Femur (tissue), 1 donor: ENCODE data around the gene TMEM150B.

ENCODE experiments used
- DNase-seq: peaks from one replicate; pipeline ENCODE4 v3.0.0-alpha.2; 2017

The TMEM150B gene

DNA sequence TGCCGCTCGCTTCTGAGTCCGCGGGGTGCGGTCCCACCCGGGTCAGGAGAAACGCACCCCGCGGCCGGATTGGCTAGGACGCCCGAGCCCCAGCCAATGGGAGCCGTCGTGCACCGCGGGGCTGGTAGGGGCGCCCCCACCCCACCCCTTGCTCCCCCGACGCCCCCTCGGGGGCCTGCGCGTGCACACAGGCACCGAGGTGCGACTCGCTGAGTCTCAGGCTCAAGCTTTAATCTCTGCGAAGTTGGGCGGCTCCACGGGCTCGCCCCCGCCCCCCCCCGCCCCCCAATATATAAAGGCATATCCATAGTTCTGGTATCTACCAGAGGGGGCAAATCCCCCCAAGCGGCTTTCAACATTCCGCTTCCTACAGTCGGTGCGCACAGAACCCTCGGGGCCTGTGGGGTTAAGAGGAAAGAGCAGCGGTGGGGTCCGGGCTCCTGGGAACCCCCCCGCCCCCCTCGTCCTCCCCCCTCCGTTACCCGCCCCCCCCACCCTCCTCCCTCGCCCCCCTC, 29.6 kb upstream of the TMEM150B start, which contains the start of gene COX6B2:
COX6B2 (minus strand) TSS at position 22 of the 515 bp plus-strand sequence. CDS start 198 bp downstream, outside the sequence.
- DNase-seq = no peak

DNA sequence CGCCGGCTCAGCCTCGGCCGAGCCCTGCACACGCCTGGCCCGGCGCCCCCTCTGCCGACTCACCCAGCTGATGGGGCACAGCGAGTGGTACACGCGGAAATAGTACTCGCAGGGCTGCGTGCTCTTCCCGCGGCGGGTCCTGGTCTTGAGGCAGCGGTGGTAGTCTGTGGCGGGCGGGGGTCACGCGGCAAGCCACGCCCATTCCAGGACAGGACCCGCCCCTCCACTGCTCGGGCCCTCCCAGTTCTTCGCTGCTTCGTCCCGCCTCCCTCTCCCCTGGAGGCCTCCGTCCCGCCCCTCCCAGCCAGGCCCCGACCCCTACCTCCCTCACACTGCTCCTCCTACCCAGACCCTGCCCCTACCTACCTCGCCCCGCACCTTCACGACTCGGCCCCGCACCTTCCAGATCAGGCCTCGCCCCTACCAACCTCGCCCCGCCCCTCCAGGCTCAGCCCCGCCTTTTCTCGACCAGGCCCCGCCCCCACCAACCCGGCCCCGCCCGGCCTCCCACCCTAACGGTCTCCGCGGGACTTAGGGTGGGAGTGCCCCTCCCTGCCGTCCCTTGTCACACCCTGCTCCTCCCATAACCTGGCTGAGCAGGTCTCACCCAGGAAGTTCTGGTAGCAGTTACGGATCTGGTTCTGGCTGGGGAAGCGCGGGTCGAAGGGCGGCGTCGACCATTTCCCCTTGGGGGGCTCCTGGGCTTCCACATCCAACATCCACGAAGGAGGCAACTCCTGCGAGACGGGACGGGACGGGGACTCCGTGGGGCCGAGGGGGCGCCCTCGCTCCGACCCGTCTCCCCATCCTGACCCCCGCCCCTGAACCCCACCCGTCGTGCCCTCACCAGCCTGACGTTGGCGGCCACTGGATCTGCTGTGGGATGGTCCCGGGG, 28.9 kb upstream of the TMEM150B start:
- DNase-seq = peak; percentile 73

DNA sequence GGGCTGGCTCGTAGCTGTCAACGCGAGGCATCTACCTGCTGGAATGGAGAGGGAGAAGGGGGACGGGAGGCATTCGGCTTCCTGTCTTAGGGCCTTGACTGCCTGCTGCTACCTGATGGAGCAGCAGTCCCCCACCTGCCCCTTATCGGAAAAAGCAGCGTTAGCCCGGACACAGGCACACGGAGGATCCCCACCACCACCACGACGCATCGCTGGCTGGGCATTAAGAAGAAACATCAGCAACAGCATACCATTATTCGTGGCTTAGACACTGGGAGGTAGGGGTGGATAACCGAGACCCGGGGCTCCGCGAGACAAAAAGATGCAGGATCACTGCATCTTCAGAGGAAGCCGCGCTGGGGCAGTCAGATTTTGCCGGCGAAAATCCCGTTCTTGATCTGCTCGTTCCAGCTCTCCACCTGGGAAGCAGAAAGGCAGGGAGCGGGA, 28.2 kb upstream of the TMEM150B start:
- DNase-seq = peak; percentile 14

DNA sequence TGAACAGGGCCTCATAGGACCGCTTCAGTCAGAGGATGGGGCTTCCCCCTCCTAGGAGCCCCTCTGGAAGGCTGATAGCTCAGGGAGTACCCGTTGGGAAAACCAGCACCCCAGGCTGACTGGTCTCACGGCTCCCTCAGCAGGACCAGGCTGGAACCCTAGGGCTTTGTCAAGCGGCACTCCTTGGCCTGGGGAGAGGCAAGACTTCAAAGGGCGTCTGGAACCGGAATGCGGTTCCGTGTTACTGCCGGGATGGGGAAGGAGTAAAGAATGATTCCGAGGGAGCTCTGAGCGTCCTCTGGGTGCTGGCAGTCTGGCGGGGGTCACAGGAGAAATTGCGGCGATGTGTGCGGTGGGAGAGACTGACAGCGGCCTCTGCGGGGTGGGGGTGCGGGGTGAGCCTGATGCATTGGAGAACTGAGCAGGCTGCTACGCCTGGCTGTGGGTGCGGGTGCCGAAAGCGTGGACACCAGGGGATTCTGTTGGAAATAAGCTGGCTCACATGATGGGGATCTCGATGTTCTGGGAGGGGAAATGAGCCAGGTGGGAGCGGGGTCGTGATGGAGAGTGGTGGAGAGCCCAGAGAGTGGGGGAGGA, 27.5 kb upstream of the TMEM150B start:
- DNase-seq = peak; percentile 7

DNA sequence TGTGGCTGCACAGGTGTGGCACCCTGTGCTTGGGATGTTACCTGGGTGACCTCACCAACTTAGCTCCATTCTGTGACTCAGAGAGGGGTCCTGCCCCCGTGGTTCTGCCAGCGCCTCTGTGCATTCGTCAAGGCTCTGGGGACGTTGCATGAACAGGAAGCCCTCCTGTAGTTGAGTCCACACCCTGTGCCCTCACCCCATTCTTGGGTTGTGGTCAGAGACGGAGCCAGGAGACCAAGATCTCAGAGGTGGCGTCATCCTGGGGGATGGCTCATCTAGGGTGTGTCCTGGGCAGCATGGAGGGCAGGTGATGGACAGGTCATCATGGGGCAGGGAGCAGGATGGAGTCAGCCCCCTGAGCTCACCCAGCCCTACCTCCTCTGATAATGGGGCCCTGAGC, 26.9 kb upstream of the TMEM150B start:
- no peak for DNase-seq

DNA sequence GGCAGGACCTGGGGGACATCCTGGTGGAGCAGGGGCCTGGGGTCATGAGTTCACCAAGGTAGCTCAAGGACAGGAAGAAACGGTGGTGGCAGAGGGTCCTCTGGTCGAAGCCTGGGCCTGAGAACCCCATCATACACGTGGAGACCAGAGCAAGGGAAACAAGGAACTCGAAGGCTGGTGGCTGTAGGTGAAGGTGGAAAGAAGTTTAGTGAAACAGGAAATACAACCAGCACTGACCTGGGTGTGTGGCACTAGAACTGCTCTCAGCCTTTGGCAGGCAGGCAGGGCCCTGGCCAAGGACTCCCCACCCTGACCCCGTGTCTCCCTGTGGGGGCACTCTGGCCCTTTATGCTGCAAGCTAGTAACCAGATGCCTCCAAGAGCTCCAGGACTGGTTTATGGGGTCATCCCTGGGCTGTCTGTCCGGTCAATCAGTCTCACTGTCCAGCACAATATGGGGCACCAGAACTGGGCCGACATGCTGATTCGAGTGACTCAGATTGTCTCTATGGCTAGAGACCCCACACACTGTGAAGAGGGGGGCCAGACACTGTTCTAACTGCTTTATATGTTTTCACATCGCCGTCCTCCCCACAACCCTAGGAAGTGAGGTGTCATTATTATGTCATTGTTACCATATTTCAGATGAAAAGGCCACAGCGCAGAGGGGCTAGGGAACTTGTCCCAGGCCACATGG, 25.6 kb upstream of the TMEM150B start:
- DNase-seq = no peak

DNA sequence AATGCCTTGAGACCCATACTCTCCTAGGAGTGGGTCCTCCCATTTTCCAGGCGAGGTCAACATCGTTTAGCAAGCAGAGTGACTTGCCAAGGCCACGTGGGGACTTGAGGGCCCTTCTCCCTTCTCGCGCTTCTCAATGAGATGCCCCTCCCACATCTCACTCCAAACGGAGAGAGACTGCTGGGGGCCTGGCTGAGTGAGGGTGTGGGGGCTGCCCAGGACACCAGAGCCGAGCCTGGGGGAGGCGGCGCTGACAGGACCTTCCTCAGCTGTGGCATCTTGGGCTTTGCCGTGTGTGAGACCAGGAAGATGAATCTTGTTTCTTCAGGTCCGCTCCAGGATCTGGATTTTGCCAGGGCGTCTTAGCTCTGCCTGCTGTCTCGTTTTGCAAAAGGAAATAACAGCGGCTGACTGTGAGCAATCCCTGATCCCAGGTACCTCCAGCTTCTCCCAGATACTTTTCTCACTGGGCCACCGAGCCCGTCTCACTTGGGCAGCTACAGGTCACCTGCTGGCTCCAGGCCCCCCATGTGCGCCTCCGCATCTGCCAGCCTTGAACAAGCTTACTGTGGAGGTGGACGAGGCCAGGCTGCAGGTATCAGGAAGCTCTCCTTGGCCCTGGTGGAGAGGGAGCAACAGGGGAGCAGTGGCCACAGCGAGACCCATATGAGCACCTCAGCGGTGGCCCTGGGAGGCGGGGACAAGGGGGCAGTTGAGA, 23.3 kb upstream of the TMEM150B start:
- no peak for DNase-seq

DNA sequence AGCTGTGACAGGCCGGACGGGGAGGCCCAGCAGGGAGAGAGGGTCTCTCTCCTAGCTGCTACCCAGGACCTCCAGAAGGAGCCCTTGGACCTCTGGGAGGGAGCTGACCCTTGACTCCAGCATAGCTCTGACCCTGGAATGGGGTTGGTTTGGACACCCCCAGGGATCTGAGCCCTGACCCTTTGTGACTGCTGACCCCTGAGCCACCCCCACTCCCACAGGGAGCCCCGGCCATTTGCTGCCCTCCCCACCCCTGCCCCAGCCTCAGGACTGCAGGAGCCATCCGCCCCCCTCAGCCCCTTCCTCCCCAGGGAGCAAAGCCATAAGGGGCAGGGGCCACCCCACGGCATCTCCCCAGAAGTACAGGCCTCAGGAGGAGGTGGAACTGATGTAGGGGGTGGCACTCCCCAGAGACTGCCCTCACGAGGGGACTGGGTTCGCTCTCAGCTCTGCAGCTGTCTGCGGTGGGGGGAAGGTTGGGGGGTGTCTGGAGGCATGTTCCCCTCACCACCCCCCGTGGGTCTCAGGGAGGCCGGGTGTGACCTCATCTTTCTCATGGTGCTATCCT, 22.4 kb upstream of the TMEM150B start:
- no peak for DNase-seq

DNA sequence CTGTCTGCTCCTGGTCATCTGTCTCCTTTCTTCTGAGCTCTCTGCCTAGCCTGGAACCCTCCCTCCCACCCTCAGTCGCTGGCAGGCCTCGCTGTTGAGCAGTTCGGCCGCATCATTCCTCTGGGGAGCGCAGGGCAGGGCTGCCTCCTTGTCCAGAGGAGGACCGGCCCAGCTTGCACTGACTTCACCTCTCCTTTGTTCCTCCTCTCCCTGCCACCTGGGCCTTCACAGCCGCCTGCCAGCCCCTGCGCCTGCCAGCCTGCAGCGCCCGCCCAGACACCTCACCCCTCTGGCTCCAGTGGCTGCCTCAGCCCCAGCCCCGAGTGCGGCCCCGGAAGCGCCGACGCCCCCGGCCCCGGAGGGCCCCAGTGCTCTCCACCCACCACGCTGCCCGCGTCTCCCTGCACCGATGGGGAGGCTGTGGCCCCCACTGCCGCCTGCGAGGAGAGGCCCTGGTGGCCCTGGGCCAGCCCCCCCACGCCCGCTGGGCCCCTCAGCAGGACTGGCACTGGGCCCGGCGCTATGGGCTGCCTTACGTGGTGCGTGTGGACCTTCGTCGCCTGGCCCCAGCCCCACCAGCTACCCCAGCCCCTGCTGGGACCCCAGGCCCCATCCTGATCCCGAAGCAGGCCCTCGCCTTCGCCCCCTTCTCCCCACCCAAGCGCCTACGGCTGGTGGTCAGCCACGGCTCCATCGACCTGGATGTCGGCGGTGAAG, 21.7 kb upstream of the TMEM150B start:
- DNase-seq = no peak

DNA sequence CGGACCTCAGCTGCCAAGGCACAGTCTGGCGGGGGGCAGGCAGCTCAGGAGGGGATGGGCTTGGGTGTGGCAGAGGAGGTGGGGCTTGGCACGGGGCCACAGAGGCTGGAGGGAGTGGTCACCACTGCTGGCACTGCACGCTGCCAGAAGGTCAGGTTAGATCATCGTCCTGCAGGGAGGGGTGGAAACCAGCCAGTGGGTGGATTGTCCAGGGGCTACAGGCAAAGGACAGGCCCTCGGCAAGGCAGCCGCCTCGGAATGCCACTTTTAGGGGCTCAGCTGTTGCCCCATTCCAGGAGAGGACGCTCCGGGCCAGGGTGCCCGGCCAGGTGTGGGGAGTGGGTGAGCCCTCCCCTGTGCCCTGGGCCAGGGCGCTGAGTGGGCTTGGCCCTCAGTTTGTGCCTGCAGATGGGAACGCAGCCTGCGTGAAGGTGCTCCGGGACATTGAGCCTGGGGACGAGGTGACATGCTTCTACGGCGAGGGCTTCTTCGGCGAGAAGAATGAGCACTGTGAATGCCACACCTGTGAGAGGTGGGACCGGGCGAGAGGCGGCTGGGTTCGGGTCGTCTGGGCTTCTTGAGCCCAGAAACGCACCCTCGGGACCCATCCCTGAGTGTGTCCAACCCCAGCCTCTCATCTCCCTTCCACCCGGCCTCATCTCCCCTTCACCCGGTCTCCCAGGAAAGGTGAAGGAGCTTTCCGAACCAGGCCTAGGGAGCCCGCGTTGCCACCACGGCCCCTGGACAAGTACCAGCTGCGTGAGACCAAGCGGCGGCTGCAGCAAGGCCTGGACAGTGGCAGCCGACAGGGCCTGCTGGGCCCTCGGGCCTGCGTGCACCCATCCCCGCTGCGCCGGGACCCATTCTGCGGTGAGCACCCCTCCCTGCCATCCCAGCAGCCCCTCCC, 20.9 kb upstream of the TMEM150B start:
- peak; percentile 84 for DNase-seq

DNA sequence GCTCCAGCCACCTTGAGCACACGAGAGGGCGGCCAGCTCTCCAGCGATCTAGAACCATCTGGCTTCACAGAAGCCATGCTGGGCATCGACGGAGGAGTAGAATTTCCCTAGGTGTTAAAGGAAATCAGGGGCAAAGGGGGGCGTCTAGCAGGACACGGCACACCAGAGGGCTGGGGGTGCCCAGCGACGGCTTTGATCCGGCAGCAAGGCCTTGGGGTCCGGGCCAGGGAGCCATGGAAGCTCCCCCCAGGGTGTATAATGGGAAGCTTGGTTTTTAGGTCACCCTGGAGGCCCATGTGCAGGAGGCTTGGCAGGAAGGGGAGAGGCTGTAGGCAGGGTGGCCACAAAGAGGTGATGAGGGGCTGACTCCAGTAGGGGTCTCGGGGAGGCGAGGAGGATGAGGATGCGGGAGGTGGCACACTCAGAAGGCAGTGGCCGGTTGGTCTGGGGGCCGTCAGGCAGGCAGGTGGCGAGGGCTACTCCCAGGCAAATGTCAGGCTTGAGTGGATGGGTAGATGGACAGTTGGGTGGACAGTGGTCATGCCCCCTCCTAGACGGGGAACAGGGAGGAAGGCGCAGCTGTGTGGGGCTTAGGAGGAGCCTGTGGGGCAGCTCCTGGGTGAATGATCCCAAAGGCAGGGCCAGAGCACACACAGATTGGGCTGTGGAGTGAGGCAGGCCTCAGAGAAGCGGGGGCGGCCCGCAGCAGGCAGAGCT, 20.1 kb upstream of the TMEM150B start:
- DNase-seq = no peak

DNA sequence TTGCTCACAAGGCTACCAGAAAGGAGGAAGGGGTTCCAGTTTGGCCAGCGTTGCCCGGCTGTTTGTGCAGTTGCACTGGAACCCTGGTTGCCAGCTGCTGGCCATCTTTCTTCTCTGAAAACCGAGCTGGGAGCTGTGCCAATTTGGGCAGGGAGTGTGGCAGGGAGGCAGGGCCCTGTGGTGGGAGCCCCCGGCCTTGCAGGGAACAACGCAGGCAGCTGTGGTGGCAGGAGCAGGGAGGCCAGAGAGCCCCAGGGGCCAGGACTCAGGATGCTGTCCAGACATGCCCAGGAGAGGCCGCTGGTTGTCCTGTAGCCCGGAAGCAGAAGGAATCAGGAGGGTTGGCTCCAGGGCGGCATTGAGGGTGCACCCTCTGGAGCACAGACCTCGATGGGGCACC, 19.3 kb upstream of the TMEM150B start:
- DNase-seq = peak; percentile 82

DNA sequence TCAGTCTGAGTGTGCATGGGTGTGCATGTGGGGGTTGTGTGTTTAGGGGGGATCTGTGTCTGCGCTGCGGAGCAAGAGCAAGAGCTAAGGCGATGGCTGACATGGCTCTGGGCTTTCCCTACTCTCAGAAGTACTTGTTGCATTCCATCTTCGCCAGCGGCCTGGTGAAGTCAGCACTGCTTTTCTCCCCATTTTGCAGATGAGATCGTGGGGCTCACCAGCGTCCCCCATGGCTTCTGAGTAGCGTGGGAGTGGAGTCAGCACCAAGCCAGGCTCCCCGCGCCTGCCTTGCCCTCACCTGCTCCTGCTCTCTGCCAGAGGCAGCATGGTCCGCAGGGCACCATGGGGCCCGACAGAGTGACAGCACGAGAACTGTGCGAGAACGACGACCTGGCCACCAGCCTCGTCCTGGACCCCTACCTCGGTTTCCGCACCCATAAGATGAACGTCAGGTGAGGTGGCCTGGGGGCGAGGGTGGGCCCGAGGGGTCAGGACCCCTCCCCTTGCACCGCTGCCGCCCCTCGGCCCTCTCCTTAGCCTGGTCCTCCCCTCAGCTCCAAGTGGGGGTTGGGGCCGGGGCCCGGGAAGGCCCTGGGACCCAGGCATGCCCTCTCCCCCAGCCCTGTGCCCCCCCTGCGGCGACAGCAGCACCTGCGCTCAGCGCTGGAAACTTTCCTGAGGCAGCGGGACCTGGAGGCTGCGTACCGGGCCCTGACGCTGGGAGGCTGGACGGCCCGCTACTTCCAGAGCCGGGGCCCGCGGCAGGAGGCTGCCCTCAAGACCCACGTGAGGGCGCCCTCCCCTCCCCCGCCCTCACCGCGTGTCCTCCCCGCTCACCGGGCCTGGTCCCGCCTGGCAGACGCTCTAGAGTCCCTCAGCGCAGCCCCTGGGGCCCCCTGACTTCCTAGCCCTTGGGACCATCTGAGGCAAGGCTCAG, 16.7 kb upstream of the TMEM150B start:
- DNase-seq = no peak

DNA sequence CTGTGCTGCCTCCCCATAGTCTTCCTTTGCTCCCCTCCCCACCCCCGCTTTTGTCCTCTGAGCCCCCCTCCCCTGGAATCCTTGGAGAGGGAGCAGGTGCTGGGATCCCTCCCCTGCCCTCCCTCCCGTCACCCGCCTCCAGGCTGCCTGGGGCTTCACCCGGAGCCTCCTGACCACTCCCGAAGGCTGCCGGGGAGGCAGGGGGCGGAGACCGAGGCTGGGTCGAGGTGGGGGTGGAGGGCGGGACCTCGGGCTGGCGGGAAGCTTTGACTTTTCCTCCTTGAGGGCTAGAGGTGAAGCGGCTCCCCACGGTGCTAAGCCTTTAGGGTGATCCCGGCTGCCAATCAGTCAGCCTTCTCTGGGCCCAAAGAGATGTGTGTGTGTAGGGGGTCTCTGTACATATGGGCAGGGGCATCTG, 16.0 kb upstream of the TMEM150B start:
- DNase-seq = peak; percentile 89

DNA sequence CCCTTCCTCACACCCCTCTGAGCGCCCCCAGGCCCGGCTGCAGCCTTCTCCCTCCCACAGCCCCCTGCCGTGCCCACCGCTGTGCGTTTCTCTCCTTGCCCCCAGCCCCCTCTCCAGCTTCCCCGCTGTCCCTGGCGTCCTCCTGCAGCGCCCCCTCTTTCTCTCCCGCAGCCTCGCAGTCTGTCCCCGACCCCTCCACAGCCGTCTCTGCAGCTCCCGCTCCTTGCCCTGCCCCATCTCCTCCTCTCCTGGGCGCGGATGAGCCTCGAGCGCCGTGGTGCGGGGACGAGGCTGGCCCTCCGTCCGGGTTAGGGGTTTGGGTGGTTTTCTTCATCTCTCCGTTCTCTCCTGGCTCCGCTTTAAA, 15.6 kb upstream of the TMEM150B start:
- peak; percentile 56 for DNase-seq

DNA sequence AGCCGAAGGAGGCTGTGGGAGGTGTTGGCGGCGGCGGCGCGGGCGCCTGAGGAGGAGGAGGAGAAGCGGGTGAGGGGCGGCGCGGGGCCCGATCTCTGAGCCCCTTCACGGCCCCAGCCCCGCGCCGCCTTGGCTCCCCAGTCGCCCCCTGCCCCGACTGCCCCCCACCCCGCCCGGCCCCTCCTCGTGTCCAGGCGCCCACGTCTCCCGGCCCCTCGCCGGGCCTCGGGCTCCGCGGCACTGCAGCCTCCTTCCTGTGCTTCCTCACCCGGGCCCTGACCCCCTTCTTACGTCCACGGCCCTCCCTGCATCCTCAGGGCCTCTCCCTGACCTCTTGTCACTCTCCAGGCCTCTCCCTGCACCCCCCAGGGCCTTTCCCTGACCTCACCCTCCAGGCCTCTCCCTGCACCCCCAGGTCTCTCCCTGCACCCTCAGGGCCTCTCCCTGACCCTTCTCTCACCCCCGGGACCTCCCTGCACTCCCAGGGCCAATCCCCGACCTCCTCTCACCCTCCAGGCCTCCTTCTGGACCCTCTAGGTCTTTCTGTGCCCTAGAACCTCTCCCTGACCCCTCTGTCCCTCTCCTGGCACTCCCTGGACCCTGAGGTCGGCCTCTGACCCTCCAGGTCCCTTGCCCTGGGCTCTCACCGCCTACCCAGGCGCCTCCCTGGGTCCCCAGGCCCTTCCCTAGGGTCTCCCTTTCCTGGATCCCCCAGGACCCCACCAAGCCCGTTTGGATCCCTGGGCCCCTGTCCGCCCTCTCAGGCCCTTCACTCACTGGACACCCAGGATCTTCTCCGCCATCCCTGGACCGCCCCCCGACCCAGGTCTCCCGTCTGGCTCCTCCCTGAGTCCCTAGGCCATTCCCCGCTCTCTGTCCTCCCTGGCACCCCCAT, 15.0 kb upstream of the TMEM150B start:
- peak; percentile 63 for DNase-seq

DNA sequence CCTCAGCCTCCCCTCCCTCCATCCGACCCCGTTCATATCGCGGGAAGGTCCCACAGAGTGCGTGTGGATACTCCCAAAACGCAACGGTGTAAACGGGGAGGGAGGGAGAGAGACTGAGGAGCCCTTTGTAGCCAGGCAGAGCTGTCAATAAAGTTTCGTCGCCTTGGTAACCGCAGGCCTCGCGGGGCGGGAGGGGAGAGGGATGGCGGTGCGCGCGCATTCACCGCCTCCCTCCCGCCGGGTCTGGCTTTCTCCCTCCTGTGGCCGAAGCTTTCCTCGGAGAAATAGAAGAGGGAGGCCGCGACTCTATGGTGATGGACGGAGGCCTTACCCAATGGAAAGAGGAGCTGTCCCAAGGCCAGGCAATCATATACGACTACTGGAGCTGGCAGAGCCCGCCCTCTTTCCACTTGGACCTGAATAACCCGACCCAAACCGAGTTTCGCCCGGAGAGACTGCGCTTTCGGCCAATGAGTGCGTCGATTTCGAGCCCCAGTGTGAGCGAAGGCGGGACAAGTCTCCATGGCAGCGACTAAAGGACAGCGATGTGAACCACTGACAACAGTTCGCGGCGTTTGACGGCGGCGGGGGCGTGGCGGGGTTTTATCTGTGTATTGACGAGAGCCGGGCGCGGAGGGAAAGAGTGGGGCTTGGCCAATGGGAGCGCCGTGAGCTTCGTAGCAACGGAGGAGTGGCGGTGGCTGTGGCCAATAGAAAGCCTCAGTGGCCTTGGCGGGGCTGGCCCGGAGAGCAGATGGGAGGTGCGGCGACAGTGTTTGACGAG, 14.2 kb upstream of the TMEM150B start, which contains the start of gene KMT5C:
KMT5C (plus strand) TSS at position 772 of the 784 bp plus-strand sequence. CDS start 2,061 bp downstream, outside the sequence.
- DNase-seq = peak; percentile 100
